Activated CD8-positive, alpha-beta memory T cell treated with anti-CD3 and anti-CD28 coated beads, Interleukin-2, amount 50 U/mL, for 24 hours (primary cell): ENCODE data around the gene SEMA6B.

Experiments
- DNase-seq: peaks from one replicate; pipeline ENCODE4 v3.0.0-alpha.2; 2020; ENCODE audit errors: extremely low read depth

The SEMA6B gene

GRCh38 chr19:4493104-4493928 is 66.2 kb downstream of the SEMA6B start:
- no peak for DNase-seq
